LNCAP (cell line): ENCODE measurements around the gene ABHD14A.

ENCODE experiments used
- CTCF ChIP-seq: fragments of 450-650 bp; IDR thresholded peaks from 2 replicates; pipeline ENCODE4 v1.5.1; 2017; ENCODE audit warnings: mild to moderate bottlenecking

The ABHD14A gene

GRCh38 chr3:52024765-52025452, 50.0 kb downstream of the ABHD14A start:
- TF ChIP-seq CTCF: no peak

GRCh38 chr3:52025453-52025852, 50.6 kb downstream of the ABHD14A start:
- TF ChIP-seq CTCF: no peak

- no peak for TF ChIP-seq CTCF
Measured at GRCh38 chr3:52026041-52026440, 51.2 kb downstream of the ABHD14A start.

GRCh38 chr3:52028572-52028971, 53.7 kb downstream of the ABHD14A start:
- no peak for TF ChIP-seq CTCF

DNA sequence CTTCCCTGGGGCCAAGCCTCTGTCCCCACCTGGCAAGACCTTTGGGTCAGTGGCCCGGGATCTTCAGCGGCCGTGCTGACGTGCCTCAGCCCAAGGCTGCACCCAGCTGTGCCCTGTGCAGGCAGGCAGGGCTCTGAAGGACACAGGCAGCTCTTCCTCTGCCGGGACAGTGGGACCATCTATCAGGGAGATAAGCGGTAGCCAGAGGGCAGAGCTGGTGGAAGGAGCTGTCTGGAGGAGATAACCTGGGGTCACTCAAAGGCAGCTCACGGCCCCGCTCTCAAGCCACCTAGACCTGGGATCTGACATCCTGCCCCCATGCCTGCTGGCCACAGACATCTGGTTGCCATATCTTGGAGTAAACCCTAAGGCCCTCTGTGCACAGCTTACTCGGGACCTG, 54.2 kb downstream of the ABHD14A start:
- no peak for TF ChIP-seq CTCF

GRCh38 chr3:52029535-52029934, 54.7 kb downstream of the ABHD14A start:
- no peak for TF ChIP-seq CTCF
